Panc1 (cell line): Measurements from ENCODE around the gene C22orf42.
"Not testable (repeated sequence)": the region's sequence is repeated elsewhere in the genome, so short reads cannot be mapped to it uniquely, and the experiment has no call there.

ENCODE experiments used
- CTCF ChIP-seq: fragments of 450-650 bp; IDR thresholded peaks from 2 replicates; pipeline ENCODE4 v1.5.1; 2017; ENCODE audit warnings: mild to moderate bottlenecking
- POLR2AphosphoS5 ChIP-seq: IDR thresholded peaks from 2 replicates; pipeline ENCODE4 v1.6.1; 2012; ENCODE audit warnings: mild to moderate bottlenecking, low read depth, low read length, moderate library complexity
- REST ChIP-seq, 2 experiments: IDR thresholded peaks; 2 replicates each; pipeline ENCODE4 v1.6.1; 2011 to 2012; ENCODE audit warnings: low read depth in 2 of 2, control low read depth in 1 of 2, low read length in 1 of 2, mild to moderate bottlenecking in 1 of 2, moderate library complexity in 1 of 2; ENCODE audit not compliant: insufficient read depth in 1 of 2
- SIN3A ChIP-seq: IDR thresholded peaks from 2 replicates; pipeline ENCODE4 v1.6.1; 2012; ENCODE audit warnings: low read depth, mild to moderate bottlenecking, low read length, moderate library complexity, borderline replicate concordance; ENCODE audit not compliant: insufficient read depth
- TCF7L2 ChIP-seq: IDR thresholded peaks from 2 replicates; pipeline ENCODE4 v1.6.1; 2011; ENCODE audit warnings: mild to moderate bottlenecking, low read depth, low read length, inconsistent platforms

- TF ChIP-seq SIN3A; CTCF; REST (IDR thresholded peaks at IDR 0.05; ENCODE audit: insufficient read depth in 1 of 2, low read depth in 2 of 2, low read length in 1 of 2); POLR2AphosphoS5; TCF7L2: not testable (repeated sequence)
Measured at GRCh38 chr22:32160411-32160810, 1.3 kb upstream of the C22orf42 start.
